WTC11 (cell line): ENCODE results near the gene RUNX1.

Experiments
- ATF1 ChIP-seq: sonication (generic); formaldehyde crosslinking; IDR thresholded peaks from 2 replicates; pipeline ENCODE4 v1.8.1; 2023; ENCODE audit warnings: mild to moderate bottlenecking, moderate library complexity, missing genetic modification reagents
- CBFB ChIP-seq: sonication (generic); formaldehyde crosslinking; IDR thresholded peaks from 2 replicates; pipeline ENCODE4 v1.8.1; 2022; ENCODE audit warnings: mild to moderate bottlenecking, low read depth, missing genetic modification reagents
- ESRRA ChIP-seq: sonication (generic); formaldehyde crosslinking; IDR thresholded peaks from 2 replicates; pipeline ENCODE4 v1.8.1; 2022; ENCODE audit warnings: mild to moderate bottlenecking, missing genetic modification reagents, borderline replicate concordance
- NR1H2 ChIP-seq: sonication (generic); formaldehyde crosslinking; IDR thresholded peaks from 2 replicates; pipeline ENCODE4 v1.9.0; 2021; ENCODE audit warnings: mild to moderate bottlenecking, moderate library complexity, missing genetic modification reagents
- ZNF423 ChIP-seq: fragments of 250-450 bp; sonication (Bioruptor Pico); IDR thresholded peaks from 2 replicates; pipeline ENCODE4 v2.1.2; 2022; ENCODE audit warnings: mild to moderate bottlenecking, moderate library complexity
- TF ChIP-seq, protein P1 (sequence below): sonication (generic); formaldehyde crosslinking; IDR thresholded peaks from 2 replicates; pipeline ENCODE4 v1.8.1; 2023; ENCODE audit warnings: mild to moderate bottlenecking, missing genetic modification reagents, moderate library complexity
- TF ChIP-seq, protein P2 (sequence below): fragments of 200-600 bp; IDR thresholded peaks from 2 replicates; pipeline ENCODE4 v1.8.0; 2022; ENCODE audit warnings: antibody characterized with exemption
- TF ChIP-seq, protein P3 (sequence below): sonication (generic); formaldehyde crosslinking; IDR thresholded peaks from 2 replicates; pipeline ENCODE4 v1.8.0; 2022; ENCODE audit warnings: mild to moderate bottlenecking, missing genetic modification reagents
- TF ChIP-seq, protein P4 (sequence below): sonication (generic); formaldehyde crosslinking; IDR thresholded peaks from 2 replicates; pipeline ENCODE4 v1.8.0; 2022; ENCODE audit warnings: mild to moderate bottlenecking, missing genetic modification reagents
- TF ChIP-seq, protein P5 (sequence below): sonication (generic); formaldehyde crosslinking; IDR thresholded peaks from 2 replicates; pipeline ENCODE4 v1.8.1; 2023; ENCODE audit warnings: mild to moderate bottlenecking, missing genetic modification reagents
- TF ChIP-seq, protein P6 (sequence below): sonication (generic); formaldehyde crosslinking; IDR thresholded peaks from 2 replicates; pipeline ENCODE4 v1.8.0; 2022; ENCODE audit warnings: missing genetic modification reagents

DNA sequence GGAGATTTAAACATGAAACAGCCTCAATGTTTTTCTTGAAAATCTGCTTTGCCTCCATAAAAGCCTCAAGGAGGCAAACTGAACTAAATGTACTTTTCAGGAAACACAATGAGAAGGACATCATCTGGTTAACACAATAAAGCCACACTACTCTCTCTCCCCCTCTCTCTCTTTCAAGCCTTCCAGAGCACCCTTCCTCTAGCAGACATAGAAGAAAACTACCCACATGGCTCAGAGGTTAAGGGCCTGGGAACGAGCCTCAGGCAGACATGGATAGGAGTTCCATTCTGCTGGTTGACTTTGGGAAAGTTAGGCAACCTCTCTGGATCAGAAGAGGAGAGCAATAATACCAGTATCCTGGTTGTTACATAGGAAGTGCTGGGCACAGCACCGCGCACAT lies 42.9 kb downstream of the RUNX1 start:
- TF ChIP-seq, protein P1, sequence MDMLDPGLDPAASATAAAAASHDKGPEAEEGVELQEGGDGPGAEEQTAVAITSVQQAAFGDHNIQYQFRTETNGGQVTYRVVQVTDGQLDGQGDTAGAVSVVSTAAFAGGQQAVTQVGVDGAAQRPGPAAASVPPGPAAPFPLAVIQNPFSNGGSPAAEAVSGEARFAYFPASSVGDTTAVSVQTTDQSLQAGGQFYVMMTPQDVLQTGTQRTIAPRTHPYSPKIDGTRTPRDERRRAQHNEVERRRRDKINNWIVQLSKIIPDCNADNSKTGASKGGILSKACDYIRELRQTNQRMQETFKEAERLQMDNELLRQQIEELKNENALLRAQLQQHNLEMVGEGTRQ, result no peak
- TF ChIP-seq, protein P2, sequence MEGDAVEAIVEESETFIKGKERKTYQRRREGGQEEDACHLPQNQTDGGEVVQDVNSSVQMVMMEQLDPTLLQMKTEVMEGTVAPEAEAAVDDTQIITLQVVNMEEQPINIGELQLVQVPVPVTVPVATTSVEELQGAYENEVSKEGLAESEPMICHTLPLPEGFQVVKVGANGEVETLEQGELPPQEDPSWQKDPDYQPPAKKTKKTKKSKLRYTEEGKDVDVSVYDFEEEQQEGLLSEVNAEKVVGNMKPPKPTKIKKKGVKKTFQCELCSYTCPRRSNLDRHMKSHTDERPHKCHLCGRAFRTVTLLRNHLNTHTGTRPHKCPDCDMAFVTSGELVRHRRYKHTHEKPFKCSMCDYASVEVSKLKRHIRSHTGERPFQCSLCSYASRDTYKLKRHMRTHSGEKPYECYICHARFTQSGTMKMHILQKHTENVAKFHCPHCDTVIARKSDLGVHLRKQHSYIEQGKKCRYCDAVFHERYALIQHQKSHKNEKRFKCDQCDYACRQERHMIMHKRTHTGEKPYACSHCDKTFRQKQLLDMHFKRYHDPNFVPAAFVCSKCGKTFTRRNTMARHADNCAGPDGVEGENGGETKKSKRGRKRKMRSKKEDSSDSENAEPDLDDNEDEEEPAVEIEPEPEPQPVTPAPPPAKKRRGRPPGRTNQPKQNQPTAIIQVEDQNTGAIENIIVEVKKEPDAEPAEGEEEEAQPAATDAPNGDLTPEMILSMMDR, result no peak
- TF ChIP-seq ATF1 (CRISPR knock-in tag) (no peak), ZNF423 (no peak), NR1H2 (CRISPR knock-in tag) (no peak), CBFB (CRISPR knock-in tag) (no peak), ESRRA (CRISPR knock-in tag) (no peak)
- TF ChIP-seq, protein P3, sequence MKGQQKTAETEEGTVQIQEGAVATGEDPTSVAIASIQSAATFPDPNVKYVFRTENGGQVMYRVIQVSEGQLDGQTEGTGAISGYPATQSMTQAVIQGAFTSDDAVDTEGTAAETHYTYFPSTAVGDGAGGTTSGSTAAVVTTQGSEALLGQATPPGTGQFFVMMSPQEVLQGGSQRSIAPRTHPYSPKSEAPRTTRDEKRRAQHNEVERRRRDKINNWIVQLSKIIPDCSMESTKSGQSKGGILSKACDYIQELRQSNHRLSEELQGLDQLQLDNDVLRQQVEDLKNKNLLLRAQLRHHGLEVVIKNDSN (CRISPR knock-in tag), result no peak
- TF ChIP-seq, protein P4, sequence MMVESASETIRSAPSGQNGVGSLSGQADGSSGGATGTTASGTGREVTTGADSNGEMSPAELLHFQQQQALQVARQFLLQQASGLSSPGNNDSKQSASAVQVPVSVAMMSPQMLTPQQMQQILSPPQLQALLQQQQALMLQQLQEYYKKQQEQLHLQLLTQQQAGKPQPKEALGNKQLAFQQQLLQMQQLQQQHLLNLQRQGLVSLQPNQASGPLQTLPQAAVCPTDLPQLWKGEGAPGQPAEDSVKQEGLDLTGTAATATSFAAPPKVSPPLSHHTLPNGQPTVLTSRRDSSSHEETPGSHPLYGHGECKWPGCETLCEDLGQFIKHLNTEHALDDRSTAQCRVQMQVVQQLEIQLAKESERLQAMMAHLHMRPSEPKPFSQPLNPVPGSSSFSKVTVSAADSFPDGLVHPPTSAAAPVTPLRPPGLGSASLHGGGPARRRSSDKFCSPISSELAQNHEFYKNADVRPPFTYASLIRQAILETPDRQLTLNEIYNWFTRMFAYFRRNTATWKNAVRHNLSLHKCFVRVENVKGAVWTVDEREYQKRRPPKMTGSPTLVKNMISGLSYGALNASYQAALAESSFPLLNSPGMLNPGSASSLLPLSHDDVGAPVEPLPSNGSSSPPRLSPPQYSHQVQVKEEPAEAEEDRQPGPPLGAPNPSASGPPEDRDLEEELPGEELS (CRISPR knock-in tag), result no peak
- TF ChIP-seq, protein P5, sequence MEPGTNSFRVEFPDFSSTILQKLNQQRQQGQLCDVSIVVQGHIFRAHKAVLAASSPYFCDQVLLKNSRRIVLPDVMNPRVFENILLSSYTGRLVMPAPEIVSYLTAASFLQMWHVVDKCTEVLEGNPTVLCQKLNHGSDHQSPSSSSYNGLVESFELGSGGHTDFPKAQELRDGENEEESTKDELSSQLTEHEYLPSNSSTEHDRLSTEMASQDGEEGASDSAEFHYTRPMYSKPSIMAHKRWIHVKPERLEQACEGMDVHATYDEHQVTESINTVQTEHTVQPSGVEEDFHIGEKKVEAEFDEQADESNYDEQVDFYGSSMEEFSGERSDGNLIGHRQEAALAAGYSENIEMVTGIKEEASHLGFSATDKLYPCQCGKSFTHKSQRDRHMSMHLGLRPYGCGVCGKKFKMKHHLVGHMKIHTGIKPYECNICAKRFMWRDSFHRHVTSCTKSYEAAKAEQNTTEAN (CRISPR knock-in tag), result no peak
- TF ChIP-seq, protein P6, sequence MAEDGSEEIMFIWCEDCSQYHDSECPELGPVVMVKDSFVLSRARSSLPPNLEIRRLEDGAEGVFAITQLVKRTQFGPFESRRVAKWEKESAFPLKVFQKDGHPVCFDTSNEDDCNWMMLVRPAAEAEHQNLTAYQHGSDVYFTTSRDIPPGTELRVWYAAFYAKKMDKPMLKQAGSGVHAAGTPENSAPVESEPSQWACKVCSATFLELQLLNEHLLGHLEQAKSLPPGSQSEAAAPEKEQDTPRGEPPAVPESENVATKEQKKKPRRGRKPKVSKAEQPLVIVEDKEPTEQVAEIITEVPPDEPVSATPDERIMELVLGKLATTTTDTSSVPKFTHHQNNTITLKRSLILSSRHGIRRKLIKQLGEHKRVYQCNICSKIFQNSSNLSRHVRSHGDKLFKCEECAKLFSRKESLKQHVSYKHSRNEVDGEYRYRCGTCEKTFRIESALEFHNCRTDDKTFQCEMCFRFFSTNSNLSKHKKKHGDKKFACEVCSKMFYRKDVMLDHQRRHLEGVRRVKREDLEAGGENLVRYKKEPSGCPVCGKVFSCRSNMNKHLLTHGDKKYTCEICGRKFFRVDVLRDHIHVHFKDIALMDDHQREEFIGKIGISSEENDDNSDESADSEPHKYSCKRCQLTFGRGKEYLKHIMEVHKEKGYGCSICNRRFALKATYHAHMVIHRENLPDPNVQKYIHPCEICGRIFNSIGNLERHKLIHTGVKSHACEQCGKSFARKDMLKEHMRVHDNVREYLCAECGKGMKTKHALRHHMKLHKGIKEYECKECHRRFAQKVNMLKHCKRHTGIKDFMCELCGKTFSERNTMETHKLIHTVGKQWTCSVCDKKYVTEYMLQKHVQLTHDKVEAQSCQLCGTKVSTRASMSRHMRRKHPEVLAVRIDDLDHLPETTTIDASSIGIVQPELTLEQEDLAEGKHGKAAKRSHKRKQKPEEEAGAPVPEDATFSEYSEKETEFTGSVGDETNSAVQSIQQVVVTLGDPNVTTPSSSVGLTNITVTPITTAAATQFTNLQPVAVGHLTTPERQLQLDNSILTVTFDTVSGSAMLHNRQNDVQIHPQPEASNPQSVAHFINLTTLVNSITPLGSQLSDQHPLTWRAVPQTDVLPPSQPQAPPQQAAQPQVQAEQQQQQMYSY, result no peak
